ENCODE measurements around the gene PTRHD1.

The PTRHD1 gene

DNA sequence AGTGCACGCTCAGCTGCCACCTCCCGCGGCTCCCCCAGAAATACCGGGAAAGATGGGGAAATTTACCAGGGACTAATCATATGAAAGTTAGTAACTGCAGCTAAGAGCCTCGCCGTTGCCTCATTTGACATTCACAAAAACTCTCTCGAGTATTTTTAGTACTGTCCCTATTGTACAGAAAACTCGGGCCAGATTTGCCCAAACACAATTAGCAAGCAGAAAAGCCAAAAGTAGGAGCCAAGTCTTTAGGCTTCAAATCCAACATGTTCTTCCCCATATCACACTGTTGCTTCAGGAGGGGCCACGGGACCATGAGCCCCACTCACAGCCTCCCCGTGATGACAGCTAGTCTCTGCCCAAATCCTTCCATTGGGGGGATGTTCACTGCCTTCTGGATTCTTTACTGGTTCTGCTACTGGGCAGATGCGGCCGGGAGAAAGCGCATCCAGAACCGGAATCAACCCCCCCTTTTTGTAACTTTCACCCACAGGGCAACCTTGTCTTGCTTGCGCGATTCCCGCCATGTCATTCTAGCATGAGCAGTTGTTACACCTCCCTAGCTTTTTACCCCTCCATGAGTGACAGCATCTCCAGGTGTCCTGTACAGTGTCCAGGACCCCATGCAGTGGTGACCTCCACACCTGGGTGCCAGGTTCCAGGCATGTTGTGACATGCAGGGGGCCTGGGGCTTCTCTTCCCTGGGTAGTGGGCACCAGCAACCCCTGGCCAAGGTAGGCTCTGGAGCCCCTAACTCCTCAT is 35.2 kb upstream of the PTRHD1 start:
- DNase-seq, result no peak

GRCh38 chr2:24827321-24828237 is 34.4 kb upstream of the PTRHD1 start:
- DNase-seq, result peak; percentile 55

DNA sequence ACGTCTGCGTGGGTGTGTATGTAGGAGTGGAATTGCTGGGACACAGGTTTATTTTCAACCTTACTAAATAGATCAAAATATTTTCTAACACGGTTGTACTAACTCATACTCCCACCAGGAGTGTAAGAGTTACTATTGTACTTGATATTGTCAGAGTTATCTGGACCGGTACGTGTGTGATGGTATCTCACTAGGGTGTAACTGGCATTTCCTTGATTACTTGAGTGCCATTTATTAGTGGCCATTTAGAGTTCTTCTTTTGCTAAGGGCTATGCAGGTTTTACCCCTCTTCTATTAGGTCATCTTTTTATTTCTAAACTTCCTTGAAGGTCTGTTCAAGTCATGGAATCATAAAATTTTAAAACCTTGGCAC is 33.6 kb upstream of the PTRHD1 start:
- no peak for DNase-seq

GRCh38 chr2:24825883-24826772 is 32.9 kb upstream of the PTRHD1 start:
- DNase-seq, result no peak

- DNase-seq, result no peak
Observed at GRCh38 chr2:24824966-24825882, 32.0 kb upstream of the PTRHD1 start.

DNA sequence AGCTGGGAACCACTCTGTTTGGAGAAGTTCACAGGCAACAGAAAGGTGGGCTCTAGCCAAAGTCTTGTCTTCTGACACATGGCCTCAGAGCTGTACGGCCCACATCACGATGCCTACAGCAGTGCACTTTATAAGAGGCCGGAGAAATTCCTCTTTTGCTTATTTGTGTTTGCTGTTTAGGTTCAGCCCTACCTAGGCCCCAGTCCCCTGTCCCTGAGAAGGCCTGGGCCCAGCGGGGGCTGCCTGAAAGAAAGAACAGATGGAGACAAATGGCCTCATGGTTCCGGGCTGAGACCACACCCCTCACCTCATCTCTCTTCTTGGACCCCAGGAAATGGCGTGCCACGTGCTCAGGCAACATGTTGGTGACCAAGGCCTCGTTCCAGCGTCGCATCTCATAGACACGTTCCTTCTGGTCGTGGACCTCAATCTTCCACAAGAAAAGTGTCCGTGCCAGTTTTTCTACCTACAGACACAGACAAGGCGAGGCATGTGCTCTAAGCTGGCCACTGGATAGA is 30.9 kb upstream of the PTRHD1 start:
- DNase-seq, result no peak

DNA sequence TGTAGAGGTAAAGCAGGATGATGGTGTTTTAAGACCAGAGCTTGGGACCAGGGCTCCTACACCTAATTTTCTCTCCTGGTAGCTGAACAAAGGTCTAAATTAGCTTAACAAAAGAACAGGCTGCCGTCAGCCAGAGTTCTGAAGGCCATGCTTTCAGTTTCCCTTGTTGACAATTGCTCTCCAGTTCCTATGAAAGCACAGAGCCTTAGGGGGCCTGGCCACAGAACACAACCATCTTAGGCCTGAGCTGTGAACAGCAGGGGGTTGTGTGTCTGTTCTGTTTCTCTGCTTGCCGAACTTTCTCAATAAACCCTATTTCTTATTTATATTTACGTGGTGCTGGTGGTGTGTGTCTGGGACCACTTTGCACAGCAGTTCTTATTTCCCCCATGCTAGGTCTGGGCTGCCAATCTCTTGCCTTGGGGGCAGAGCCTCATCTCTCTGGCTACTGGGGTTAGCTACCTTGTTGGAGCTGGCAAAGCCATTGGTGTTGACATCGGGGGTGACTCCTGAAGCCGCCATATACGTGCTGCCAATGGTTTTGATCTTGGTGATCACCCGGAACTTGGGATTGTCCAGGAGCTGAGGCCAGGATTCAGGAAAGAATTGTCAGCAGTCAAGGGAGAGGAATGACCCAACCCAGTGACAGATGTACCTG is 29.0 kb upstream of the PTRHD1 start:
- DNase-seq, result no peak

- no peak for DNase-seq
Observed at GRCh38 chr2:24821433-24821891, 28.3 kb upstream of the PTRHD1 start.

DNA sequence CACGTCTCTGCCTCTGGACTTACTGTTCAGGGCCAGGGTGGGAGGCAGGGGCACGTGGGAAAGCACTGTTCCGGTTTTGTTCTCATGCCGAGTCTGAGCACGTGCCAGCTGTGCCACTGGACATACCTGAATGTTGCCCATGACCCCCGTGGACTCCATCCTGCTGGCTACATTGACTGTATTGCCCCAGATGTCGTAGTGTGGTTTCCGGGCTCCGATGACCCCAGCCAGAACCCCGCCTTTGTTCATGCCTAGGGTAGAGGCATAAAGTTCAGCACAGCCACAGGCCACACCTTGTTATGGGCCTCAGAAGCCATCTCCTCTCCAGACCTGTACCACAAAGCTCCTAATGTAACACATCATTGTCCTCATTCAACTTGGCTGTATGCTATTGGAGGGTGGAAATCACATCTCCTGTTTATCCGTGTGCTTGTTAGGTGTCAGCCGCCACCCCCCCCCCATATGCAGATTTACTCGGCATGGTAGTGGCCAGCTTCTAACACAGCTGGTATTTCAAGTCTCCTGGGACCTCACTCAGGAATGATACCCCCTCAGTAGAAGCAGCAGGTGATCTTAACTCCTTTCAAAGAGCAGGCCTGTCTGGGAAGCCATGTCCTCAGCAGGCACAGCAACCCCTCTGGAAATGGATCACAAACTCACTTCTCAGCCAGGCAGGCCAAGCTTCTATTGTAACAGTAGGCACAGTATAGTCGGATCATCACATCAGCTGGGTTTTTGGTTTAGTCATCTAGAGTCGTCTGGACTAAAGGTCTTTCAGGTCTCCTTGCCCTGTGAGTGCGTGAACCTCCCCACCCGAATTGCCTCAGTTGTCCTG is 27.6 kb upstream of the PTRHD1 start:
- no peak for DNase-seq

DNA sequence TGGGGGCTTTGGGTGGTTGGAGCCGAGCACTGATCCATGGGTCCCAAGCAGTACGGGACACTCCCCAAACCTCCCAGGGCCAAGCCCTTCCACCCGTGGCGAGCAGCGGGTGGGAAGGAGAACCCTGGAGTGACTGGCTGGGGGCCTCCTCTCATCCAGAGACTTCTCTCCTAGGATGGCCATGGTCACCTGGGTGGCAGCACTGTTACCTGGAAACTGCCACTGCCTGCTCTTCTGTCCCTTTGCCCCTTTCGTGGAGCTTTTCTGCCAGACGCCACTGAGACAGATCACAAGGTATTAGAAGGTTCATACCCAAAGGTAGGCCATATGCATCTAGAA is 27.0 kb upstream of the PTRHD1 start:
- no peak for DNase-seq

DNA sequence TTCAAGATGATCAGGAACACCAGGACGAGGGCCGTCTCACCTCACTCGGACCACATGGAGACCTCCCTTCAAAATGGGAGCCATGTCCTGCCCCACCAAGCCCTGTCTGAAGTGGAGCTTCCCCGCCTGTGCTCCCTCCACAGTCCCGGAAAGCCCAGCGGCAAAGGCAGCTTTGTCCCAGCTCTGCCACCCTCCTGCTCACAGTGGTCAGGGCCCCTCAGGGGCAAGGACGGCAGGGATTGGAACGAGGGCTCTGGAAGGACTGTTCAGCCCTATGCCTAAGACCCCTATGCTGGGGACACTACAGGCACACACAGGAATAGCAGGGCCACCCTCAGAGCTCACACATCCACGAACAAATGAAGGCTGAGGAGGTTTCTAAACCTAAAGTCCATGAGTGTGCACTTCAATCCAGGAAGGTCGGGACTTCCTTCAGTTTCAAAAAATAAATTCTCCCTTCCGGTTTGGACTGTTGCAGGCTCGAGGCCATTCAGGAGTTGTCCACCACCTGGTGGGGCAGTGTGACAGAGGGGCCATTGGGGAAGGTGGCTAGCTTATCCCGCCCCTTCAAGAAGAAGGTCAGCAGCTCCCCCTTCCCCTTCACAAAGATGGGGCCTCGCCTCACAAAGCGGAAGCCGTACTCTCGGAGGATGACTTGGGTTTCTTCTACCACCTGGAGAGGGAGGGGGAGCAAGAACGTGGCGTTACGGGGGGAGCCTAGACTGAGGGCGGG is 26.4 kb upstream of the PTRHD1 start:
- DNase-seq, result no peak

GRCh38 chr2:24818721-24819167 is 25.6 kb upstream of the PTRHD1 start:
- no peak for DNase-seq

GRCh38 chr2:24816884-24817283 is 23.7 kb upstream of the PTRHD1 start:
- no peak for DNase-seq

- no peak for DNase-seq
Observed at GRCh38 chr2:24816404-24816803, 23.2 kb upstream of the PTRHD1 start.

GRCh38 chr2:24815171-24815570 is 22.0 kb upstream of the PTRHD1 start:
- no peak for DNase-seq

- no peak for DNase-seq
Observed at GRCh38 chr2:24814516-24814915, 21.3 kb upstream of the PTRHD1 start.

DNA sequence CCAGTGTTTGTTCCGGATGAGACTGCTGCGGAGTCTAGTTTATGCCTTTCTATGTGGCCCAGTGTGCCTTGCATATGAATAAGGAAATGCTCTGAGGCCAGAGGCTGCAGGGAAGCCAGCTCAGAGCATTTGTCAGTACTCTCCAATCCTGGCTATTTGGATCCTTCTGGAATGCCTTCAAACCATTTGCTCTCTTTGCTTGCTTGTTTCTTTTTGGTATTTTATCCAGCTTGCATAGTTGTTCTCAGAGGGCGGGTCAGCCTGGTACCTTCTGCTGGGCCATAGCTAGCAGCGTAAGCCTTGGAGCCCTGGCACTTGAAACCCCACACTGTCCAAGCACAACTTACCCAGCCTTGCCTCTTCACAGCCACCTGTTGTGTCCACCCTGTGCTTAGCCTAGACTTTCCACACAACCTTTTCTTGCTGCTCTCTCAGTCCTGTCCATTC is 20.5 kb upstream of the PTRHD1 start:
- DNase-seq, result no peak

- no peak for DNase-seq
Observed at GRCh38 chr2:24809316-24810007, 16.3 kb upstream of the PTRHD1 start.

- no peak for DNase-seq
Observed at GRCh38 chr2:24806661-24807036, 13.5 kb upstream of the PTRHD1 start.

Measured in activated CD4-positive, alpha-beta T cell treated with anti-CD3 and anti-CD28 coated beads for 1 hour (primary cell).